HG03342 (cell line): ENCODE results near the gene ITGA7.

Experiments used
- ATAC-seq: cut with Tn5 transposase; IDR thresholded peaks from one replicate; pipeline ENCODE4 v1.9.1; 2021; ENCODE audit warnings: mild to moderate bottlenecking, moderate library complexity; ENCODE audit not compliant: unreplicated experiment

ITGA7 gene

DNA sequence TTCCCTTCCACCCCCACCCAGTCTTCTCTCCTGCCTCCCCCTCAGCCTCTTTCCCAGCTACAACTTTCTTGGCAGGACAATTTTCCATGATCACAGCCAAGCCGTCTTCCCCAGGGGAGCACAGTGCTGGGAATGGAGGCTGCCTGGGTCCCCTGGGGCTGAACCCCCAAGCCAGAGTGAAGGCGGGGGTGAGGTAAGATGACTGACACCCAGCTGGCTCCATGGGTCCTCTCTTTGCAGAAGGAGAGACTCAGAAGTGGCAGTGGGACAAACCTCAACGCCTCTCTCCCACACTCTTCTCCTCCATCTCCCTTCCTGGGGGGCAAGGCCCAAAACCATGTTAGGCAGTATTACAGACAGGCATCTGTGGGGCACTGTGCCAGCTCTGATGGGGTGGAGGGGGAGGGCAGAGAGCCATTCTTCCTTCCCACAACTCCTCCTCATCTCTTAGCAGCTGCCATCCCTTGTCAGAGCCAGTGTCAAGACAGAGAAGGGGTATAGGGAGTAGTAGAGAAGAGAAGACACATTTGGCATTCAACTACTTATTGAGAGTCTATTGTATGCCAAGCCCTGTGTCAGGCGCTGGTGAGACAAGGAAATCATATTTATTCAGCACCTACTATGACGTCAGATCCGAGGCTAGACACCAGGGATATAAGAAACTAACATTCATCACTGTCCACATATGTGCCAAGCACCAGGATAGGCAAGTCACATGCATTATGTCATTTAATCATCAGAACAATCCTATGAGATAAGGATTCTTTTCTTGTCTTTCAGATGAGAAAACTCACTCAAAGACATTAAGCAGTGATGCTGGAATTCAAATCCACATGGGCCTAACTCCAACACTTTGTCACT is 3.6 kb downstream of the ITGA7 start:
- ATAC-seq, result no peak

GRCh38 chr12:55703288-55703687 is 4.4 kb downstream of the ITGA7 start:
- ATAC-seq, result no peak

- no peak for ATAC-seq
Observed at GRCh38 chr12:55702861-55703260, 4.8 kb downstream of the ITGA7 start.

DNA sequence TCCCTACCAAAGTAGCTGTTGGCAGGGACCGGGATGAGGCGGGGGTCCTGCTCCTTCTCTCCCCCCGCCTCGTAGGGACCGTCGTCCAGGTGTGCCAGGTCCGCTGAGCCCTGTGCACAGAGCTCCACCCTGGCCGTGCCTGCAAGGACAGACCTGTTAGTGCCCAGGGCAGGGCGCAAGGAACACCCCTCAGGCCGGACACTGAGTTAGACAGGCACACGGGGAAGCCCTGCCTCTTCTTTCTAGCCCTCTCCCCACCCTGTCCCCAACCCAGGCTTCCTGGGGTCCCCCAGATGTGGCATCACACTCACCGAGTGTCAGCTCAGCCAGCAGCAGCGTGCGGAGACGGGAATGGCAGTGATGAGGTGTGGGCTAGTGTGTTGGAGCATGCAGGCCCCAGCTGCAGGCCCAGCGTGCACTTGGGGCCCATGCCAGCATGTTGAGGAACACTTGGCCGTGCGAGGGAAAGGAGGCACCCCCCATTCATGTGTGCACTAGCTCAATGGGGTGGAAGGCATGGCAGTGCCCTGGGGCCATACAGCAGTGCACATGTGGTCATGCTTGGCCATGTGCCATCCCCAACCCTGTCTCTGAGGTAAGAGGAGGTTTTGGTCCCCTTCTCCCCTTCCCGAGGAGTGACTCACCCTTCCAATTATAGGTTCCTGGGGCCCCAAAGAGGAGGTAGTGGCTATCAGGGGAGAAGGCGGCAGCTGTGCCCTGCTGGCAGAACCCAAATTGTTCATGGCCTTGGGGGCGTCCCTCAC is 7.3 kb downstream of the ITGA7 start:
- no peak for ATAC-seq

DNA sequence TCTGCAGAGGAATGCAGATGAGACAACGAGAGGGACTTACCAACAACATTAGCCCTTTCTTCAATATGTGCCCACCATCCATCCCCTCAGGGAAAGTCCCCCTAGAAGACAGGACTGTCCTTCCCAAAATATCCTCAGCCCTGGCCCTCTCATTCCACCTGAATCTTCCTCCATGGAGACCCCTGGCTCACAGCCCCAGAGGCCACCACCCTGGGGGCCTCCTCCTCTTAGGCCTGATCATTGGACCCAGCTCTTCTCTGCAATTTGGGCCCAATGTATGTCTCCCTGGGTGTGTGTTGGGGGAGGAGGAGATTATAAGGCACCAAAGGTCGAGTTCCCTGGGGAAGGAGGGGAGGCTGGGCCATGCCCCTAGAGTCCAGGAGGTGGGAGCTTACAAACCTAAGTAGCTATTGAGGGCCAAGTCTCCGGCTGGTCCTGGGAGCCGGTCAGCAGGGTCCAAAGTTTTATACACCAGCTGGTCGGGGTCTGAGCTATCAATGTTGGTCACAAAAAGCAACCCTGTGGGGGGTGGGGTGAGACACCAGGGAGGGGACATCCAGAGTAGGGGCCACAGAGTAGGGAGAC is 8.1 kb downstream of the ITGA7 start:
- no peak for ATAC-seq

- no peak for ATAC-seq
Observed at GRCh38 chr12:55698965-55699364, 8.7 kb downstream of the ITGA7 start.

DNA sequence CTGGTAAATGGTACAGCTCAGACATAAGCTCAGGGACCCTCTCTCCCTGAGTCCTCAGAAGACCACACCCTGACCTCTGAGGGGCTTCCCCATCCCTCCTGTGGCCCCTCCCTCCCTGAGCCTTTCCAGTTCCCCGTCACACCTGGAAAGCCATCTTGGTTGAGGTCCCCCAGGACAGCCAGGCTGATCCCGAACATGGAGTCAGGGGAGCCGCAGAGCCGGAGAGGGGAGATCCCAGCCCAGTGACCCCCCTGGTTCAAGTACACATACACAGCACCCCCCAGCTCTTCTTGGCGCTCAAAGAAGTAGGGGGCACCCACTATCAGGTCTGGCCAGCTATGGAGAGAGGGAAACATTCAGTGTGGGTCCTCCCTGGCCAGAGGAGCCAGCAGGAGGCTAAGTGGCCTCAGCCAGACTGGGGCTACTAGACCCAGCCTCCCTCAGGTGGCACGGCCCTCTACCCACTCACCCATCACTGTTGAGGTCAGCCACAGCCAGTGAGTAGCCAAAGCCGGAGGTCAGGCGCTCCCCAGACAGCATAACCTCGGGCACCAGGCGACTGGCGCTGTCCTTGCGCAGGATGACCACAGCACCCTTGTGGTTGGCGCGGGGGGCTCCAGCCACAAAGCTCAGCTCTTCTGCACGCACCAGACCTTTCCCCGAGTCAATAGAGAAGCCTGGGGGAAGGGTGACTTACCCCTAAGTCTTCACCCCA is 9.3 kb downstream of the ITGA7 start:
- no peak for ATAC-seq

GRCh38 chr12:55697686-55698085 is 10.0 kb downstream of the ITGA7 start:
- ATAC-seq, result no peak

DNA sequence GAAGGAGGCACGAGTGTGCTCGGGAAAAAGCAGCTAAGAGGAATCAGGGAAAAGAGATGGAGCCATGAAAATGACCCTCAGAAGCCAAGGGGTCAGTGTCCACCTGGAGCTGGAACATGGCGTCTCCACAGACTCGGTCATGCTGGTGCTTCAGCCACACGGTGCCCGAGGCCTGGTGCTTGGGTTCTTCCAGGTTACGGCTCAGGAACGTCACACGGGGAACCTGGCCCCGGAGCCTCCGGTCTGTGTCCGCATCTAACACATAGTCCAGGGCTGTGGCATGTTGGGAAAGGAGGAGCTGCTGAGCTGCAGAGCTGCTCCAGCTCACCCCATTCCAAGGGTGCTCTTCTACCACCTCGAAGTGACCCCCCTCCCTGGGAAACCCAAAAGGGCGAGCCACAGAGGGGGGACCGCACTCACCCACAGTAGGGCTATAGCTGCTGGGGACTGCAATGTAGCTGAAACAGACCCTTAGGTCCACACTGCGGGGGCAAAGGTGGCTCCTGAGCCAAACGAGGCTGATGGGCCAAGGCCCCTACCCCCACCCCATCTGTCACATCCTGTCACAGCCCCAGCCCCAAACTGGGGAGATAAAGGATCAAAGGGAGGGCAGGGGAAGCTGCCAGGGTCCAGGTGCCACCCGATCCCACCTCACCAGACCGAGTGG is 10.8 kb downstream of the ITGA7 start:
- ATAC-seq, result no peak

GRCh38 chr12:55696141-55696540 is 11.6 kb downstream of the ITGA7 start:
- ATAC-seq, result no peak

DNA sequence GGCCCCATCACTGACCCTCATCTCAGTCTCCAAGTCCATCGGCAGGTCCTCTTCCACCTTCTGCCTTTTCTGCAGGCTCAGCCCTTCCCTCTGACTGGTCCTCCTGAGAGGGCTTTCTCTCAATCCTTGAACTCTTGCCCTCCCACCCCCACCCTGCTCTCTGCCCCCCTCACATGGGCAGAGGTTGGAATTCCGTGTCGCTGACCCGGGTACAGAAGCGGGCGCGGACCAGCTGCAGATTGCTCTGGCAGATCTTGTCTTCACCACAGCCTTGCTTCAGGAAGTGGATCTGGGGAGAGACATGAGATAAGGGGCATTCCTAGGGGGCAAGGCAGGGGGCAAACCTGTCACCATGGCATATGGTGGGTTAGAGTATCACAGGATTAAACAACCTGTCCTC is 12.4 kb downstream of the ITGA7 start:
- ATAC-seq, result no peak

GRCh38 chr12:55694651-55695050 is 13.1 kb downstream of the ITGA7 start:
- ATAC-seq, result no peak

DNA sequence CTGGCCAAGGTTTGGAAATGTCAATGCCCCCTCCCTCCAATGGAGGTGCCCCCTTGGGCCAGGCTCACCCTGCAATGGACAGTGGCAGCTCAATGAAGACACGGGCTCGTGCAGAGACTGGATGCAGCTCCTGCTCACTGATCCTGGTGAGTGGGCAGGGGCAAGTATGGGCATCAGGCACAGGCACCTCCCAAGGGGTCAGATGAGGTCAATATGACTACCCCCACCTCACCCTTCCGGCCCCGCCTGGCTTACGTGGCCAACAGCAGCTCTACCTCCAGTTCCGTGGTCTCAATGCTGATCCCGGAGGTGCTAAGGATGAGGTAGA is 13.6 kb downstream of the ITGA7 start:
- ATAC-seq, result no peak

DNA sequence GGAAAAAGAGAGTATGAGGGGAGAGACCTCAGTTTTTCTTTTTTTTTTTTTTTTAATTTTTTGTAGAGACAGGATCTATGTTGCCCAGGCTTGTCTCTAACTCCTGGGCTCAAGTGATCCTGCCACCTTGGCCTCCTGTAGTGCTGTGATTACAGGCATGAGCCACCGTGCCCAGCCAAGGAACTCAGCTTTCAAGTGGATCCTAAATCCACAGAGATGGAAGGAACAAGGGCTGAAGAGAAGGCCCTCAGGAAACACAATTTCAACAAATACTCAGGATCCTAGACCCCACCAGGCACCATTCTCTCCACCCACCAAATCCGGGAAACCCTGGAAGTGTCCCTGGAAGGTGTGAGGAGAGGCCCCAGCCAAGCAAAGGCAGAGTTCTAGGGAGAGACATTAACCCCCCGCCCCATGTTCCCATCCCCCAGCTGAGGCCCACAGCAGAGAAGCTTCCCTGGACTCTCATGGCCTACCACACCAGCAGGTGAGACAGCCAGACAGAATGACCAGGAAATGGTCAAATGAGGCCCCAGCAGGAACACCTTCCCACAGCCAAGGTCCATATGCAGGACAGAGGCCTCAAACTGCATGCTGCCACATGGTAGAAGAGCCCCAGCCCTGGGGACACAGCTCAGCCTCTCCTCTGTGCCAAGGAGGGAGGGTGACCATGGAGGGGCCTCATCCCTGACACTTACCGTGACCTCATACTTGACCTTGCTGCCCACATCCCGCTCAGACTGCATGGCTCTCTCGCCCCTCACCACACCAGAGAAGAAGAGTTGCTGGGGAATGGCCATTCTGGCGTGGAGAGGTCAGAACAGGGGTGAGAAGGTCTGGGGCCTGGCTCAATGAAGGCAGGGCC is 14.1 kb downstream of the ITGA7 start:
- ATAC-seq, result no peak

DNA sequence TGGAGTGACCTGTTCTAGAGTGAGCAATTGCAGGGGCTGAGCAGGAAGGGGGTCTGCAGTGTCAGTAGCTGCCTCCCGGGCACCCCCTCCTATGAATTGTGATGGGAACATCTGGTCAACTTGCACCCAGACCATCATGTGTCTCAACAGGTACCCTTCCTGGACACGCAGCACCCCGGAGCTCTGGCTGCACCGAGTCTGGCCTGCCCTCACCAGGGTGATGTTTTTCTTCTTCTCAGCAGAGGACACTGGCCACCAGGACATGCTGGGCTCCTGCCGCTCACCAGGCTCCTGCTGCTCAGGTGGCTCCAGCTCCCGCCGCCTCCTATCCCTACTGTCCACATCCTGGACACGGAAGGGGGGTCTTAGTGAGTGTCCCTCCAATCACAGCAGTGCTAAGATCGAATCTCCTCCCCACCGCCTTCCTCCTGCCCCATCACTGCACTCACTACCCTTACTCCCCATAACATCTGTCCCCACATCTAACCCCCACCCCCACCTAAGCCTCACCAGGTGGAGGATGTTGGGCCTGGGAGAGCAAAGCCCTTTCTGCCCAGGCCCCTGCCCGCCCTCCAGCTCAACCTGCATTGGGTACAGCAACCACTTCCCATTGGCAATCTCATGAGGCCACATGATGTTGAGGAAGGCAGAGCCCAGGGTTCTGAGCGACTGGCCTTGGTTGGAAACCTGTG is 14.9 kb downstream of the ITGA7 start:
- no peak for ATAC-seq

DNA sequence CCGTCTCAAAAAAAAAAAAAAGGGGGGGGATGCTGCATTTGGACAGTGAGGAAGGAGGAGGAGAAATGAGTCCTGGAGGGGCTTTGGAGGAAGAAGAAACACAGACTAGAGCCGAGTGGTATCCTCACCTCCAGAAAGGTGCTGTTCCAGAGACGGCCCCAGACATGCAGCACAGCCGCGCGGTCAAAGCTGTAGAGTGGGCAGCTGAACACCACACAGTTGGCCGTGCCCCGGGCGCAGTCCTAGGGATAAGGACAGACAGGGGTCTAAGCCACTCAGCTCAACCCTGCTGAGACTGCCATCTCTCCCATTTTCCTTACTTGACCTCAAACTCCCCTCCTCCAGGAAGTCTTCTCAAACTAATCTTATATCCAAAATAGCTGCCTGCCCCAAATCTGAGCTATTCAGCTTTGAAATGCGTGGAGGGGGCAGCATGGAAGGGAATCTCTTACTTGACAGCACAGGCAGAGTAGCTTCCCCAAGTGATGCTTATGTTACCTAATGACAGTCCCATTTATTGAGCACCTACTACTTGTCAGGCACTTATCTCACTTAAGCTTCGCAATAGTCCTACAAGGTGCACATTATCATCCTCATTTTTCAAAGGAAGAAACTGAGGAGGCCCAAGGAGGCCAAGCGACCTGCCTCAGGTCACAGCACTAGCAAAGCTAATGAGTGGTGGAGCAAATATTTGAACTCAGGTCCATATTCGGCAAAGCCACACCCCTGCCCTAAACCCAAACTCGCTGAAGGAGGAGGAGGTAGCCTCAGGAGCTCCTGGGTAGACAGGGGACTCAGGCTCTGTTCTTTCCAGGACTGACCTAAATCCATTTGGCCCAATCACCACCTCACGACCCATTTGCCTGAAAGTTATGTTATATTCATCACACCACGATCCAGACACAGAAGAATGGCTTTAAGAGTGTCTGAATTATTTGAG is 18.7 kb downstream of the ITGA7 start:
- no peak for ATAC-seq

- no peak for ATAC-seq
Observed at GRCh38 chr12:55687746-55688145, 20.0 kb downstream of the ITGA7 start.

- ATAC-seq, result no peak
Observed at GRCh38 chr12:55686366-55687010, 21.2 kb downstream of the ITGA7 start.
